Superior temporal gyrus (tissue), 1 donor: ENCODE data around the gene HOXC11.

Experiments
- DNase-seq: peaks from one replicate; pipeline ENCODE4 v3.0.0-alpha.2; 2016; ENCODE audit errors: extremely low spot score

Gene HOXC11

GRCh38 chr12:53956914-53957536 is 15.9 kb upstream of the HOXC11 start:
- DNase-seq, result no peak

DNA sequence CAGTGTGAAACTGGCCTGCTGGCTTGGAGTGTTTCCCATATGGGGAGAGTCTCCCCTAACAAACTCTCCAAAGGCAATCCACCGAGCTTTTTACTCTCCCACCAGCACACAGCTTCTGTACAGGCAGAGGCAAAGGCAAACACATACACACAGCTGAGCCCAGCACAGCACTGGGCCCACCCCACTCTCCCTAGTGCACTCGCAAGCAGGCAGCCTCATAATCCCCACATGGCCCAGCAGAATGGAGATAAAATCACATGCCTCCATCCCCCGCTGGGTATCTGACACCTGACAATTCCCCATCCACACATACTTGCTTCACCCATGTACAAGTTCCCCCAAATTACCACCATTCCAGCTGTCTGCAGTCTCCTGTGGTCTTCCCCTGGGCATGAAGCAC is 14.8 kb upstream of the HOXC11 start:
- no peak for DNase-seq

DNA sequence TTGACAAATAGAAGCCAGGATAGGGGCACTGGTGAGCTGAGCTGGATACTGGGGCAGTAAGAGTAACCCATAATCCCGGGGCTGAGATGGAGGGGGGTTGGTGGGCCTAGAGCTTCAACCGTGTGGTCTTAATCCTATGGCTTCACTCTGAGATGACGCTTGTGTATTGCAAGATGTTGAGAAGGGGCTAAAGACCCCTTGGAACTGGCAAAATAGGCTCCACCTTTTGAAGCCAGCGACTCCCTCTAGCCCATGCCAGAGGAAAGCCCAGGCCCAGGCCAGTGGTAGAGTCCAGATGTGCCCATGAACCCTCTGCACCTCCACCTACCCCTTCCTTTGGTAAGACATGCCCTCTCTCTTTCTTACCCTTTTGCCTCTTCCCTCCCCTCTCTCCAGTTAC is 13.6 kb upstream of the HOXC11 start:
- DNase-seq, result no peak

DNA sequence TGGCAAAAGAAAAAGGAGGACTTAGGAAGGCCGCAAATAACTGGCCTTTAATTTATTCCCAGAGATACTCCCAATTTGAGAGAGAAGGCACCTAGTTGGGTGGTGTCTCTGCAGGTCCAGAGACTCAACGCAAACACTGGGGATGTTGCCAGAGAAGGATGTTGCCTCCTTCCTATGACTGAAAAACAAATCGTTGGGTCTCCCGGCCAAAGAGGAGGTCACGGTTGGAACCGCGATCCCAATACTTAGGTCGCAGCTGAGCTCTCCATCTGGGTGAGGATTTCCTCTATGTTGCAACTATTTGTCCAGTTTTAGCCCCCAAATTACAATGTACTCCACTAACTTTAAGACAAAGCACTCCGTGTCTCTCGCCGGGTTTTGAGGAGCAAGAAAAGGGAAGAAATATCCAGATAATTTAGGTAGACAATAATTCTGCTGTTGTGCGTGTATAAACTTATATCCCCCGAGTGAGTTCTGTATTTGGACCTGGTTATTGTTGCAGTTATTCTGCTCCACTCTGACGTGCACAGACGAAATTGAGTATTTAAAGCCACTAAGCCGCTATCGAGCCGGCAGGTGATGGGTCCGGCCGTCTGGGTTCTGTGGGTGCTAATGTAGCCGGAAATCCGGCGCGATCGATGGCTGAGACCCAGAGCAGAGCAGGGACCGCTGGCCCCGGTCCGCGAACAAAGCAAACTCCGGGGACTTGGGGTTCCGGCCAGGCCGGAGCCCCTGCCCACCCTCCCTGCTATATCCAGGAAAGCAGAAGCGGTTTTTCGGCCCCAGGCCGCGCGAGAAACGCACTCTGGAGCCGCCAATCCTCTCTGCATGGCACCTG is 12.5 kb upstream of the HOXC11 start:
- DNase-seq, result no peak

- DNase-seq, result no peak
These were observed 11.7 kb upstream of the HOXC11 start for GRCh38 chr12:53961025-53961761.

DNA sequence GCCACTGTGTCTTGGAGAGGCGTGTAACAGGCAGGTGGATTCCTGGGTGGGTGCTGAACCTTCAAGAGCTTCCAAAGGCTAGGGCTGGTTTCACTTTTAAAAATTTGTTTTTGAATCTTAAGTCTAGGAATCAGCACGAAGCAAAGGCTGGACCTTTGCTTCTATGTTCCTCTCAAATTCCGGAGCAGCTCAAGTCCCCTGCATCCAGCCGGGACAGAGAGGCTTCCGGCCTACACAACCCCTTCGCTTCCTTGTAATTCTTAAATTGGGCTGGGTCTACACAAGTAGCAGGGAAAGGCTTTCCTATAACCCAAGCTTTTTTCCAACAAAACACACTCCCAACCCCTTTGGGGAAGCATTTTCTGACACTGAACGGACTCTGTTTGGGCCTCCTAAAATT is 9.9 kb upstream of the HOXC11 start:
- DNase-seq, result no peak

GRCh38 chr12:53963434-53964314 is 9.3 kb upstream of the HOXC11 start:
- DNase-seq, result no peak

DNA sequence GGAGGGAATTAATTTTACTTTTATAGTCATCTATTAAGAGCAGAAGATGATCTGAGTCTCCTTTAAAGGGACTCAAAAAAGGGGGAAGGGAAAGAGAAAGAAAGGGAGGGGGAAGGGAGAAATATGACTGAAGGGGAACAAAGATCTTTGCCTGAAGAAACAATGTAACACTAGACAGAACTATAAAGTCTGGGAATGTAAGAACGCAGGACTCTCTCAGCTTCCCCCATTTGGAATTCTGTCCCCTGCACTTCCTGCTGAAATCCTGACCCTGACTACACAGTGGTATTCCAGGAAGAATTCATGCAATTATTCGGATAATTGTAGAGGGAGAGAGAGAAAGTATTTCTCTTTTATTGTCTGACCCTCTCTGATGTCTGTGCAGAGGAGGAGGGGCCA is 8.6 kb upstream of the HOXC11 start:
- no peak for DNase-seq

GRCh38 chr12:53965281-53966084 is 7.4 kb upstream of the HOXC11 start:
- DNase-seq, result no peak

- DNase-seq, result no peak
These were observed 6.9 kb upstream of the HOXC11 start for GRCh38 chr12:53966085-53966384.

DNA sequence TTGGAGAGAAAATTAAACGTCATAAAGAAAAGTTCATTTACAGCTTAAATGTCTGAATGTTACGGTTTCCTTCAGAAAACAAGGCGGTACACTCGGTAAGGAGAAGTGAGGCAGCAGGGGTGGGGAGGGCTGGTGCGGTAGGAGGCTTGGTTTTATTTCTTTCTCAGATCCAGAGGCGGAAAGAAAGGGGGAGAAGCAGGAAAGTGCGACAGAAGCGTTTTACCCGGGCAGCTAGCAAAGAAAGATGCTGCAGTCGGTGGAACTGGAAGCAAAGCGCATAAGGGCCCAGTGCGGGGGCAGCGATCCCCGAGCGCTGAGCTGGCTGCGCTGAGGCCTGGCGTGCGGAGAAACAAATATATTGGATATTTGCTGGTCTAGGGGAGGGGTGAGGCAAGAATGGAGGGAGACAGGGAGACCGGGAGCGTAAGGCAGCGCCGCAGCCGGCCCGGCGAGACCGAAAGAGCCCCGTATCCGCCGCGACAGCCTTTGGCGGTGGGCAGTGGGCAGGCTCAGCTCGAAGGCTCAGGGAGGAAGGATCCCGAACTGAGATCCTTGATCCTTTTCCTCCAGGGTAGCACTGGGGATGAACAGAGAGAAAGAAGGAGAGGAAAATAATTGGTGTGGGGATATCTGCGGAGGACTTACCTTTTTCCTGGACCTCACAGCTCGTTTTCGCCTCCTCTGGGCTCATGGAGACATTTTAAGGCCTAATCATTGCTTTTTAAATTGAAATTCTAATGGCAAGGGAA is 6.4 kb upstream of the HOXC11 start:
- no peak for DNase-seq

GRCh38 chr12:53967421-53967925 is 5.5 kb upstream of the HOXC11 start:
- DNase-seq, result no peak

GRCh38 chr12:53968214-53969127 is 4.5 kb upstream of the HOXC11 start:
- DNase-seq, result no peak

GRCh38 chr12:53969588-53970259 is 3.2 kb upstream of the HOXC11 start:
- DNase-seq, result no peak

DNA sequence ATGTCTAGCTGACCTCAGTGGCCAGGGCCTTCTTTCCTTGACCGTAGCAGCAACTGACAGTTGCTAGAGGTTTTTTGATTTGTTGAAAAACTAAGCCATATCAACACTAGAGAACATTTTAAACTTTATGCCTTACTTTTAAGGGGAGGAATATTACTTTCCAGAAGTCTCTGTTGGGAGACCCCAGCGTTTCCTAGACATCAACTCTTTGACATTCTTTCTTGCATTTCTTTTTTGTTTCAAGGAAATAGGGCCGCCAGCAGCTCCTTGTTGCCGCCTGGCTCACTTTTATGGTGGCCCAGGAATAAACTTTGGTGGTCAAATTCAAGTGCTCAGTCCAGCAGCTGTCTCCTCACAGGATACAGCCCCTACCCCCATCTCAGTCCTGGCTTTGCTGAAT is 2.5 kb upstream of the HOXC11 start:
- no peak for DNase-seq

GRCh38 chr12:53971129-53971528 is 1.8 kb upstream of the HOXC11 start:
- DNase-seq, result no peak

- no peak for DNase-seq
These were observed 1.2 kb upstream of the HOXC11 start for GRCh38 chr12:53971686-53972085.

GRCh38 chr12:53972152-53972702 is 699 bp upstream of the HOXC11 start:
- DNase-seq, result no peak
